HG03575 (cell line): ENCODE results near the gene CASP10.

Source experiments
- ATAC-seq: cut with Tn5 transposase; IDR thresholded peaks from one replicate; pipeline ENCODE4 v1.9.1; 2021; ENCODE audit not compliant: unreplicated experiment, insufficient number of reproducible peaks, low FRiP score; ENCODE audit errors: extremely low read depth

Gene CASP10

GRCh38 chr2:201270293-201271001 is 87.5 kb downstream of the CASP10 start:
- no peak for ATAC-seq

- no peak for ATAC-seq
These were observed 89.0 kb downstream of the CASP10 start for GRCh38 chr2:201271917-201272316.

- no peak for ATAC-seq
These were observed 90.5 kb downstream of the CASP10 start for GRCh38 chr2:201273330-201273983.

- ATAC-seq = no peak
These were observed 92.1 kb downstream of the CASP10 start for GRCh38 chr2:201275069-201275468.

- ATAC-seq = no peak
These were observed 93.0 kb downstream of the CASP10 start for GRCh38 chr2:201275990-201276389.

- ATAC-seq = no peak
These were observed 93.6 kb downstream of the CASP10 start for GRCh38 chr2:201276511-201276910.
